NCI-H446 (cell line): ENCODE results near the gene SPNS3.

Experiments used
- DNase-seq, 2 experiments: peaks; one replicate each; lab custom pipeline; 2025; lab: John Stamatoyannopoulos, UW

Gene SPNS3

DNA sequence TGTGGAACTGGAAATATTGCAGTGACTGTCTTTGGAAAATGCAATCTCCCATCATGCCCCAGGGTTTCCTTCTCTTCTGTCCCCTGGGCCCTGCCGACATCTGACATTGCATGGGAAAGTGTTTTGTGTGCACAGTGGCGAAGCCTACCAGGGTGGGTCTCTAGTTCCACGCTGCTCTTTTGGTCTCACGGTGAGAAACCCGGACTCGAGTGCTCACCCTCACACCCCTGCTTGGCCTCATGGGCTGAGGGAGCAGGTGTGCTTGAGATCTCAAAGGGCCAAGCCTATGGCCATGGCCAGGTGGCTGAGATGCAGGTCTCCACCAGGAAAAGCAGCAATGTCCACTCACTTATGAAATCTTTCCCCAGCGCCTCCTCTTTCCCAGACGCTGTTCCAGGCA lies 32.0 kb downstream of the SPNS3 start:
- DNase-seq = no peak

DNA sequence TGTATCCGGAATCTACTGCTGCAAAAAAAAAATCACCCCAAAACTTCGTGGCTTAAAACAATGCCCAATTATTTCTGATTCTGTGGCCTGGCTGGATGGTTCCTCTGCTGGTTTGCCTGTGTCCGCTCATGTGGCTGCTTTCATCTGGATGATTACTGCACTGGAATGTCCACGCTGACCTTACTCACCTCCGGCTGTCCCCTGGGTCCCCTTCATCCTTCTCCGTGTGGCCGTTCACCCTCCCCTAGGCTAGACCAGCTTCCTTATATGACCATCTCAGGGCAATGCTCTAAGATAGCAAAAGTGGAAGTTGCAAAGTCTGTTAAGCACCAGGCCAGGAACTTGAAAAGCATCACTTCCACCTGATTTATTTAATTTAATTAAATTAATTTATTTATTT lies 33.5 kb downstream of the SPNS3 start:
- DNase-seq = no peak

DNA sequence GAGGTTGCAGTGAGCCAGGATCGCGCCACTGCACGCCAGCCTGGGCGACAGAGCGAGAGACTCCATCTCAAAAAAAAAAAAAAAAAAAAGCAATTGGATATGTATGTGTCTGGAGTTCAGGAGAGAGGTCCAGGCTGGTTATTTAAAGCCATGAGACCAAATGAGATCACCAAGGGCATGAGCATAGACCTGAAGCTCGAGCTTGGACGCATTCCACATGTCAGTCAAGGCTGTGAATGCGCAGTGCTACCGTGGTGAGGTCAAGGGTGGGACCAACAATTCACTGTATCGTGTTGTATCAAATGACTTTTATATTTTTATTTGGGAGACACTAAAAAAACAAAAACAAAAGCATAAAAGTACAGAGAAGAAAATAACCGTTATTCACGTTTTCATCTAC lies 35.8 kb downstream of the SPNS3 start:
- no peak for DNase-seq

DNA sequence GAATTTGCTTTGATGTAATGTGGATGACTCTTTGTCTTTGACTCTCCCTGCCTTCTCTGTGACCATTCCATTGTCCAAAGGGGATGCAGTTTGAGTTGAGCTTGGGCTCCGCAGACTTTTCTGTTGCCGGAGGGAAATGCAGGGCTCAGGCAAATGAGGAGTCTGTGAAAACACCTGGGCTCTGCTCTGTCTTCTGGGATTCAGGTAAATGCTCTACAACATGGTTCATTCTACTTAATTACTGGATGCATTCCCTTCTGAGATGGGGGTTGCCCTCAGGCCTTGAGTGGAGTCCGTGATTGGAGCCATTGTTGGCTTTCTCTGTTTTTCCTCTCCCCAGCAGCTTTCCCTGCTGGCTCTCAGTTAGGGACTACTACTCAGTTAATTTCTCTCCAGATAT lies 38.5 kb downstream of the SPNS3 start:
- DNase-seq = no peak

DNA sequence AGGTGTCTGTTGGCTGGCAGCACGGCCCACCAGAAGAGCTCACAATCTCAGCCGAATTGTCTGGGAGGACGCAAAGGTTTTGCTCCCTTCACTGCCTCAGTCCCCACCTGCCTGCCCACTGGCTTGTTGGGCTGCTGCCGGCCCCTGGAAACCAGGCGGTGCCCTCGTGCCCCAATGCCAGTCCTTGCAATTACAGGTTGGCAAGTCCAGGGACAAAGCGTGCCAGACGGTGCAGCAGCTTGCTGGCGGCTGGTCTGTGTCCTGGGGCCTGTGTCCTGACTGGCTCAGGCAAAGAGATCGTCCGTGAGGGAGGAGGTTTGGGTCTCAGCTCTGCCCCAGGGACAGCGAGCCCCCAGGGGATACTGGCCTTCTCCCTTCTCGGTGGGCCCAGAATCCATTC lies 40.4 kb downstream of the SPNS3 start:
- no peak for DNase-seq

DNA sequence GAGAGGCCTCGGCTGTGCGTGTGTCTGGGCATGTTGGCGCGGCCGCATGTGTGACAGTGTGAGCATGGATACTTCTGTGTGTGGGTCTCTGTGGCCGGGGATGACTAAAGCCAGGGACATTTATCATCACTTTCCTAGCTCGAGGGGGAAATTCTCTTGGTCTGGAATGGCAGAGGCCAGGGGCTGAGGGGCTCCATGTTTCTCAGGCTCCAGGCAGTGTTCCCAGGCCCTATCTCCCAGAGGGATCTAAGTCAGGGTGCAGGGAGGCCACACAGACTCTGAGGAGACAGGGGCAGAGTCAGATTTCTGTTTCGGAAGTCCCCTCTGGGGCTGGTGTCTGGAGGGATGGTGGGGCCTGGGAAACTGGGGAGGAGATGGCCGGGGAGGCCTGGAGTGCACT lies 41.3 kb downstream of the SPNS3 start:
- DNase-seq = no peak

DNA sequence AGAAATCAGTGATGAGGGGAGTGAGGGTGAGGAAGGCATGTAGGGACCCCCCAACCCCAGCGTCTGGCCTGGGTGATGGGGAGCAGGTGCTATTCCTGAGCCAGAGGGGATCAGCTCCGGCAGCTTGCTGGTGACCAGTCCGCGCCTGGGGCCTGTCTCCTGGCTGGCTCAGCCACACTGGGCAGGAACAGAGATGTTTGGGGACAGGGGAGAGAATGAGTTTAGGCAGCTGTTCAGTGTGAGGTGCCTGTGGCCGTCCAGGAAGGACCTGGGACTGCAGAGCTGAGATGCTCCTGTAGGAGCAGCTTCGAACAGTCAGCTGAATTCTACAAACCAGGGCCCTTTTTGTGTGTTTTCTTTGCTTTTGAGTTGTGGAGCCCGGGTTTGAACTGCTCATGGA lies 41.7 kb downstream of the SPNS3 start:
- no peak for DNase-seq

DNA sequence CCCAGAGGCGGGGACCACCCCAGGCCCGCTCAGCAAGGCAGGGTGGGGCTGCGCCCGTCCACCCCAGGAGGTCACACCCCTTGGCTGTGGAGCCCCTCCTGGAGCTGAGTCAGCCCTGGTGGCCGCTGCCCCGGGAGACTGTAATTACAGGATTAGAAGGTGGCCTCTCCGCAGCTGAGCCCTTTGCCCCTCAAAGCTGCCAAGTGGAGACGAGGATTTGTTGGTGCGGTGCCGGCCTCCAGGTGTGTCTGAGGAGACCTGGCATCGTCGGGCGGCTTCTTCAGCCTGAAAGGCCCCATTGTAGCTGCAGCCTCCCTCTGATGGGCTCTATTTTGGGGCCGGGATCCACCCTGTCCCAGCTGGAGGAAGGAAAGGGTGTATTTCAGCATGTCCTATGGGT lies 42.3 kb downstream of the SPNS3 start:
- DNase-seq = no peak

DNA sequence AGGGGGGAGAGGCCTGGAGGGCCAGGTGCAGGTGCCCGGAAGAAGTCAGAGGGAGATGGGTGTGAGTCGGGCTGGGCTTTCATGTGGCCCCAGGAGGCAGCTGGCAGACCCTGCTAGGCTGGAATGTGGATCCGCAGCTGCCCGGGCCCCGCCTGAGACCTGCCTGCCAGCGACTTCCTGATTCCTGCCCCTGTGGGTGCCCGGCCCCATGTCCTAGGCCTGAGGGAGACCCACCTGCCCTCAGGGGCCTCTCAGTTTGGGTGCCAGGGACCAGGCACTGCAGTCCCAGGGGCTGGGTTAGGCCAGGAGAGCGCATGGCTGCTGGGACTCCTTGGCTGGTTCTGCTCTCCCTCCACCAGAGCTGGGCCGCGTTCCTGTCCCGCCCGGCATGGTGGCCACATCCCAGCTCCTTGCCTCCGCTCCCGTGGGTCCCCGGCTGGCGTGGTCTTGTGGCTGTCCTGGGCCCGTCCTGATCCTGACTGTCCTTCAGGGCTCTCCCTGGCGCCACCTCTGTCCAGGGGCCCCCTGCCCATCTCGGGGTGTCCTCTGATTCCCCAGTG lies 42.9 kb downstream of the SPNS3 start:
- no peak for DNase-seq

DNA sequence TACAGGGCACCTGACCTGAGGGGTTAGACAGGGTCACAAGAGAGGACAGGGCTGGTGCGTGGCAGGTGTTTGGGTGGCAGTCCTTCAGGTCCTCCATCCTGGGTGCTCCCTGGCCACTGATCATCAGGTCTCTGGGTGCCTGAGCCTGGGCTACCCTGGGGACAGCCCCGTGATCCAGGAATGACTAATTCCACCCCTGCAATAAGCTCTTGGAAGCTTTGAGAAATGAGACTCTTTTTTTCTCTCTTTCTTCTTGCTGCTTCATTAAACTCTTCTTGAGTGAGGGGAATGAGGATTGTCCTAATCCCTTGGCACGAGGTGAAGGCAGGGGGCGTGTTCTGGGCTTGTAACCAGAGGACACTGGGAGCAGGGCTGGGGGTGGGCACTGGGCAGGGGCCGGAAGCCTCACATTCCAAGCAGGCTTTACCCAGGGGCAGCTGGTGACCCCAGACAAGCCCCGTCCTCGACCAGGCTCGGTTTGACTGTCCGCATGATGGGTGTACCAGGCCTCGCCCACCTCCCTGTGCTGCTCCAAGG lies 43.6 kb downstream of the SPNS3 start:
- no peak for DNase-seq

DNA sequence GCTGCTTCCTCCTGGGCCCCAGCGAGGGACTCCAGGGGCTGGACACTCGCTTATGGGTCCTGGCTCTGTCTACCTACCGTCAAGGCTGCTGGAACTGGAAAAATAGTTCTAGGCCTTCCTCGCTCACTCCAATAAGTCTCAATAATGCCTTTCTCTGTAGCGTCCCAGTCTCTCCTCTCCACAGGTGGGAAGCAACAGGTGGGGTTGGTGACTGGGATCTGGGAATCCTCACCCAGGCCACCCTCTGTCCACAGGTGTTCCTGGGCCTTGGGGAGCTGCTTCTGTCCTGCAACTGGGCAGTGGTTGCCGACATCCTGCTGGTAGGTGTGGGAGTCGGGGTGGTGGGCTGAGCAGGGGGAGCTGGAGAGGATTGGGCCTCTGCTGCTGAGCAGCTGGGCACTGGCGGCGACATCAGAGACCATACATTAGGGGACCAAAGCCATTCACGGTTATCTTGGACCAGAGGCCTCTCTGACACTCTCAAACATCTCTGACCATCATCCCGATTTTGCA lies 44.6 kb downstream of the SPNS3 start:
- no peak for DNase-seq

DNA sequence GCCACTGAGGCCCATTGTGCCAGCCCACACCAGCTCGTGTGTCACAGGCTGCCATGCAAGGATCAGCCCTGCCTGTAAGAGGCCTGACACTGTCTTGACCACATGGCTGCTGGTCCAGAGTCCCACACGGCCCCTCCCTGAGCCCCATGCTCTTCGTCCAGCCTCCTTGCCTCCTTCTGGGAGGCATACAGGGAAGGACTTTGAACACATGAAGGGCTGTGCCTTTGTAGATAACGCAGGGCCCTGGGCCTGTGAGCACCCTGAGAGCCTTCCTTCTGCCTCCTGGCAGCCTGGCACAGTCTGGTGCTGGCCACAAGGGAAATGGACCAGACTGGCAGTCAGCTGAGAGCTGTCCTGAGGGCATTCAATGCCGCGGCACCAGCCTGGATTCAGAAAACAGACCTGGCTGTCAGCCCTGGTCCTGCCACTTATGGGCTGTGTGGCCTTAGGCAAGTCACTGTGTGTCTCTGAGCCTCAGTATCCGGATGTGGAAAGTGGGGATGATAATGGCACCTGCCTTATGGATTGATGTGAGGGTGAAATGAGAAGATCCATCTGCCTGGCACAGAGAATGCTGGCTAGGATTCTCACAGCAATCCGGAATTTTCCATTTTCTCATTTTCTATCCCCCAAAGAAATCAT lies 45.7 kb downstream of the SPNS3 start:
- no peak for DNase-seq

DNA sequence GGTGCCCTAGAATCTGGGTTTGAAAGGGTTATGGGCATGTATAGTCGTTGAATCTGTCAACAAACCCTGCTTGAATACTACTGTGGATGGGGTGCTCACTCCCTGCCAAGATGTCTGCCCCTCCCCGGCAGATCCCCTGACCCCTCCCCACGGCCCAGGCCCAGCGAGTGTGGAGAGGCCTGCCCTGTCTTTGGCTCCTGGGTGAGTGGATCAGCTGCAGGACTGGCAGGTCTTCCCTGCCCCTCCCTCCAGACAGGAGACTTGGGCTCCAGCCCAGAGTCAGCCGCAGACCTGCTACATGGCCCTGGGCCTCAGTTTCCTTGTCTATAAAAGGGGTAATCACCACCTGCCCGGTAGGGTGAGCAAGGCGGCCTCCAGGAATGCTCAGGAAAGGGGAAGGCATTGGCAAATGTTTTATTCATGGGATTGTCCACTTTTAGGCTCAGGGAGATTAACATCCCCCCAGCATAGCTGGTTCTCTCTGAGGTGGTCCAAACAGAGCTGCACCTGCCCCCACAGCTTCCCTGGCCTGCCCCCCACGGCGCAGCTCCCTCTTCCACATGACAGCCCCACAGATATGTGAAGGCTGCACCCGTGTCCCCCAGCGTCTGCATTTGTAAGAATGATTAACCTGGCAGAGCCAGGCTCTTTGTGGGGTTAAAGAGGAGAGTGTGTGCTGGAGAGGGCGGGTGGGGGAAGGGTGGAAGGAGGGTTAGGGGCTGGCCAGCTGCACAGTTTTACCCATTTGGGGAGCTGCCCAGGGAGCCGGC lies 46.4 kb downstream of the SPNS3 start:
- DNase-seq = no peak

DNA sequence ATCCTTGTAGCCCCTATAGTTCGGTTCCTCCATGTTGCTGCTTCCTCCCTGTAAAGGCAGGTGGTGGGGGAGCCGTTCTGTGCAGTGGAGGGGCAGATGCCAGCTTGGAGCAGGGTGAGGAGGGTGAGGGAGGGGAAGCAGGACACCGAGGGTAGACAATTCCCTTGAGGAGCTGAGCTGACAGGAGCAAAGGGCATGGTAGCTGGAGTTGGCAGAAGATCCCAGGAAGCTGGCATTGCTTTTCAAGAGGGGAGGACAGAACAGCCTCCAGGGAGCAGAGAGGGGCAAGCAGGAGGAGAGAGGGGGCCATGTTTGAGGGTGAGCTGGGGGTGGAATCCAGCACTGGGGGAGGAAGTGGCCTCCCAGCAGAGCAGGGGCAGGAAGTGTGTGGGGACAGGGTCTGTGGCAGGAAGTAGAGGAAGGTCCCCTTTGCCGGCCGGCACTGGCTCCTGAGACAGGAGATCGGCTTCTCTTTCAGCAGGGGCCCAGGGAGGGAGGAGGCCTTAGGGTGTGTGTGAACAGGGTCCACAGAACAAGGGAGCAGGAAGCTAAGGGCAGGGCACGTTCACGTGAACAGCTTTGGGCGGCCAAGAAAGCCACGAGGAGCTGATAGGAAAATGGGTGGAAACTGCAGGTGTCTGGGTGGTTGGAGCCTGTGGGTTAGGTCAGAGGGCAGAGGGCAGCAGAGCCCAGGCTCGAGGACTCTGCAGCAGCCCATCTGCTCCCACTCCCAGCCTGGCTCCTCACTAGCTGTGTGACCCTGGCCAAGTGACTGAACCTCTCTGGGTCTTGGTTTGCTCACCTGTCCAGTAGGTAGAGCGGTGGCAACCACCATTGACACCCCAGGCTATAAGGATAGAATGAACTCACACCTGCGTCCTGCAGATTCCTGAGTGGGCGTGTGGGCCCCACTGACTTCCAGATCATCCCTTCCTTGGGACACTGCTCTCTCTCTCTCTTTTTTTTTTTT lies 47.5 kb downstream of the SPNS3 start:
- DNase-seq = peak in 1 of 2 experiments; percentile 8

DNA sequence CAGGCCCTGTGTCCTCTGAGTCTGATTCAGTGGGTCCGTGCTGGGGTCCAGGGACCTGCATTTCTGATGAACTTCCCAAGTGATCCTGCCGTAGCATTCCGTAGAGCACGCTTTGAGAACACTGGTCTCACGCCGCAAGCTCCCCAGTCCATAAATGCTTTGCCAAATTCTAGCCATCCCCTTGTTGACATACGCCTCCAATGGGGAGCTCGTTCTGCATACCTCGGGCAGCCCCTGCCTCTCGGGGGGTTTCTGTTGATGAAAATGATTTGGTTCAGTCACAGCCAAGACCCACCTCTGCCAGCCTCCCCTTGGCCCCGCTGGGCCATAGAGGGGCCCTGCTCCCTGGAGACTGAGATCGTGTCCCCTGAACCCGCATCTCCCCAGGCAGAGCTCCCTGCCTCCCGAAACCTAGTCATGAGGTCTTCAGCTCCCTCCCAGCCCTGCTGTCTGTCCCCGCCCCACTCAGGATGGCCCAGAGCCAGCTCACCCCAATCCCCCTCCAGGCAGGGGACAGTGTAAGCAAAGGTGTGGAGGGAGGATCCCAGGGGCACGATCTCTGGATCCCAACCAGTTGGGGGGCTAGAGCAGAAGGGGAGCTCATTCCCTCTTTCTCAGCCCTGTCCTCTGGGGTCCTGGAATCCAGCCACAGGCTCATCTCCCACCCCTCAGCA lies 48.7 kb downstream of the SPNS3 start:
- DNase-seq = no peak

DNA sequence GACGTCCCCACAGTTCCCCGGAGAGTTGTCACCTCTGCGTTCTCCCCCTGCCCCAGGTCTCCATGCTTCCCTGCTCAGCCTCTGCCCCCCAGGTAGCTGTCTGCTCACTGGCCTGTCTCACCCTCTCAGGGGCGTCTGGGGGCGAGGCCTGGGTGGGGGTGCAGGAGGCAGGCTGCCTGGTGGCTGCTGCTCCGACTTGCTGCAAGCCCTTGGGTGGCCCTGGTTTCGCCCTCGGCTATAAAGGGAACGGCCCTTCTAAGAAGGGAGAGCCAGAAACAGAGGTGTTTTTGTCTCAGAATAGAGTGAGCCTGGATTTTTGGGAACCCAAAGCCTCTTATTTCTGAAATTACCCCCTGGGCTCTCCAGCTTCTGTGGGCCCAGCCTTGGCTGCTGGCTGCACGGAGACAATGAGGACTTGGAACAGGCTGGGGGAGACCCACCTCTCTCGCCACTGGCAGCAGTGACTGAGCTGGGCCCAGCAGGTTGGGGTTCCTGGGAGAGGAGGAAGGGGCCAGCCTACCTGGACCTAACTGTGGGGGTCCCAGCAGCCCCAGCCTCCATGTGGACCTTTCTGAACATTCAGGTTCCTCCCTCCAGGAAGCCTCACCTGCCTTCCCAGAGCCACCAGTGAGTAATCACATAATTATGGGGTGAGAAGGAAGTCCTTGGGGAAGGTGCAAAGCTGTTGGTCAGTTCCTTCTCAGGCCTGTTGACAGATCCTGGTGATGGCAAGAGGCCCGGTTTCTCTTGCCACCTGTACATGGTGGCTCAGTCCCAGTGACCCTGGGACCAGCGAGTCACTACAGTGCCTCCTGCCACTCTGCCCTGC lies 49.5 kb downstream of the SPNS3 start:
- no peak for DNase-seq

DNA sequence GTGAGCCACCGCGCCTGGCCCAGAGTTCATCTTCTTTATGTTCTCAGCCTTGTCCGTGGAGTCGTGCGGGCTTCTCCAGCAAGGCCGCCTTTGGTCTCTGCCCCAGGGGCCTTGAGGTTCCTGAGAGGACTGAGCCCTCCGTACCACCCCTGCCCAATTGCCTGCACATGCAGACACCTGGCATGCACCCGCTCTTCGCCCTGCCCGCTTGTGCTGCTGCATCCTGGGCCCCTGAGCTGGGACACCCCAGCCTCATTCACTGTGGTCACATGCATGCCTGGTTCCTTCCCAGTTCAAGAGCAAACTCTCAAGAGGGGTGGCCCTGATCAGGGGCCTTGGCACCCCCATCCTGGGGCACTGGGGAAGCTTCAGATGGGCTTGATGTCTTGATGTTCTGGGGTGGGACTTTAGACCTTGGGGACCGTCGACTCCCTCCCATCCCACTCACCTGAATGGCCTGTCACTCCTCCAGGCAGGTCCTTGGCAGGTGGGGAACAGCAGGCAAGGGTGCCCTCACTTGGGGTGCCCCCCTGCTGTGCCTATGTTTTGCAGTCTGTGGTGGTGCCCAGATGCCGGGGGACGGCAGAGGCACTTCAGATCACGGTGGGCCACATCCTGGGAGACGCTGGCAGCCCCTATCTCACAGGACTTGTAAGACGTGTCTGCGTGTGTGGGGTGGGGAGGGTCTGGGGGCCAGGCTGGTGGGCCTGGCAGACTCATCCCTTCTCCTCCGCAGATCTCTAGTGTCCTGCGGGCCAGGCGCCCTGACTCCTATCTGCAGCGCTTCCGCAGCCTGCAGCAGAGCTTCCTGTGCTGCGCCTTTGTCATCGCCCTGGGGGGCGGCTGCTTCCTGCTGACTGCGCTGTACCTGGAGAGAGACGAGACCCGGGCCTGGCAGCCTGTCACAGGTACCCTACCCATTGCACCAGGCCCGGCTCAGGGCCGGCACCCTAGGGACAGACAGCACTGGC lies 52.2 kb downstream of the SPNS3 start:
- no peak for DNase-seq

DNA sequence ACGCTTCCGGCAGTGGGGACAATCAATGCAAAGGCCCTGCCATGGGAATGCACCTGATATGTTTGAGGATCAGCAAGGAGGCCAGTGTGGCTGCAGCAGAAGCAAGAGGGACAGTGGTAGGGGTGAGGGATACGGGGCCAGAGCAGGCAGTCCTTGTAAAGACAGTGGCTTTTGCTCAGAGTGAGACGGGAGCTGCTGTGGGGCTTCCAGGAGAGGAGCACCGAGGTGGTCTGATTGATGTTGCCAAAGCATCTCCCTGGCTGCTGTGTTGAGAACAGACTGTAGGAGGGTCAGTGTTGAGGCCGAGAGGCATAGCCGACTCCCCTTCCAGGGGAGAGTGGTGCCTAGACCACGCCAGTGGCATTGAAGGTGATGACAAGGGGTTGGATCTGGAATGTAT lies 53.6 kb downstream of the SPNS3 start:
- DNase-seq = no peak
